Measurements from ENCODE around the gene SPP1. TPM values are rescaled to one million over a fixed set of nuclear protein-coding genes. Genes with fewer than 3 reads are reported as not detected.

The SPP1 gene
- total and polyA plus RNA-seq, 9 of the 15 experiments (the other 6 are each of a cell fraction or from before 2014, with no cell fraction given), result 0.10 to 0.64 TPM; not detected in 7

DNA sequence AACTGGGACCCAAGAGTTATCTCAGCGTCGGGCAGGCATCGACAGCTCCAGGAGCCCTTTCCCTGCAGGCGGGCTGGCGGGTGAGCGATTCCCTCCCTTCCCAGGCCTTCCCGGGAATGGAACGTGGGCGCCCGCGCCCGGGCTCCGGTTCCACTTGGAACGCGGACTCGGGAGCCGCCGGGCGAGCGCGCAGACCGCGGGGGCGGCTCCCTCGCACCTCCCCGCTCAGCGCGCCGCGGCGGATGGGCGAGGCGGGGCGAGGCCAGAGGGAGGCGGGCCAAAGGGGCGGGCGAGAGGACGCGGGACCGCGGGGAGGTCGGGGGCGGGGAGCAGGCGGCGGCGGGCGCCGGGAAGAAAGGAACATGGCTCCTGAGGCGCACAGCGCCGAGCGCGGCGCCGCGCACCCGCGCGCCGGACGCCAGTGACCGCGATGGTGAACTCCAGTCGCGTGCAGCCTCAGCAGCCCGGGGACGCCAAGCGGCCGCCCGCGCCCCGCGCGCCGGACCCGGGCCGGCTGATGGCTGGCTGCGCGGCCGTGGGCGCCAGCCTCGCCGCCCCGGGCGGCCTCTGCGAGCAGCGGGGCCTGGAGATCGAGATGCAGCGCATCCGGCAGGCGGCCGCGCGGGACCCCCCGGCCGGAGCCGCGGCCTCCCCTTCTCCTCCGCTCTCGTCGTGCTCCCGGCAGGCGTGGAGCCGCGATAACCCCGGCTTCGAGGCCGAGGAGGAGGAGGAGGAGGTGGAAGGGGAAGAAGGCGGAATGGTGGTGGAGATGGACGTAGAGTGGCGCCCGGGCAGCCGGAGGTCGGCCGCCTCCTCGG lies 32.0 kb downstream of the SPP1 start, which contains the start of gene PKD2:
PKD2 (plus strand) TSS at position 332 of the 818 bp plus-strand sequence; CDS start at position 431, 99 bp downstream.
- peaks cover 17 to 20% of the 10 kb centered on the region in 2 experiments; a peak in 4 of 5 replicates for H3K27me3 ChIP-seq (ENCODE audit: control insufficient read depth in 2 of 2, insufficient read depth in 2 of 2, low read length in 2 of 2)
- WGBS (ENCODE audit: insufficient coverage, low coverage, missing lambda C conversion rate), result 3% methylated on average over 11 of the region's 116 CpGs
- H3K36me3 ChIP-seq (ENCODE audit: control insufficient read depth, insufficient read depth, low read length), result no peaks in the 10 kb centered on the region
- peak within 1 kb of the TSS; percentile 72 for H3K4me2 ChIP-seq (ENCODE audit: insufficient read depth, low read length)
- in situ Hi-C loops (cut with MboI) (no loop called here), intact Hi-C loops (cut with micrococcal nuclease) (no loop called here)
- FAIRE-seq, result no peak
- no peaks in the 10 kb centered on the region for H3K9me3 ChIP-seq (replicated peaks; ENCODE audit: control insufficient read depth, insufficient read depth, low read depth, low read length)
- H3K79me2 ChIP-seq (ENCODE audit: control insufficient read depth, insufficient read depth, low read length), result no peaks in the 10 kb centered on the region
- ChIA-PET CTCF (ENCODE audit: low intra/inter-chr PET ratio) (no interaction called here), POLR2A (interaction anchor here (0.6 kb wide), 1 partner anchor 476 kb away, joined by 3 read pairs; no protein-coding TSS in a partner anchor)
- peak within 1 kb of the TSS; percentile 46 for H3K4me3 ChIP-seq
- peak; percentile 80 to 85 (median 83) for DNase-seq (ENCODE audit: extremely low read depth in 1 of 4, low spot score in 3 of 4)
- peaks cover 4 to 15% of the 10 kb centered on the region in 2 experiments; a peak in 3 of 5 replicates for H3K4me1 ChIP-seq (replicated peaks in 1 of 2; ENCODE audit: control insufficient read depth in 2 of 2, insufficient read depth in 2 of 2, low read length in 2 of 2)
- H3K9me1 ChIP-seq (ENCODE audit: control insufficient read depth, insufficient read depth, low read length), result no peaks in the 10 kb centered on the region
- BruUV-seq (replicated peaks), result no TSS peak
- H3K9ac ChIP-seq (ENCODE audit: insufficient read depth in 1 of 2, low read depth in 2 of 2, low read length in 2 of 2), result peak within 1 kb of the TSS in 1 of 2 experiments; percentile 85; a peak in 2 of 4 replicates
- H4K20me1 ChIP-seq (replicated peaks; ENCODE audit: control insufficient read depth, insufficient read depth, low read length), result peaks cover 7% of the 10 kb centered on the region; the same call in 1 of the 2 replicates
- no peak within 1 kb of the TSS for H3K27ac ChIP-seq (ENCODE audit: extremely low read depth, low read depth, low read length)
- H2AFZ ChIP-seq (ENCODE audit: low read depth, low read length), result peak within 1 kb of the TSS; percentile 45
- ATAC-seq, result peak; percentile 98
- TF ChIP-seq, protein P1, sequence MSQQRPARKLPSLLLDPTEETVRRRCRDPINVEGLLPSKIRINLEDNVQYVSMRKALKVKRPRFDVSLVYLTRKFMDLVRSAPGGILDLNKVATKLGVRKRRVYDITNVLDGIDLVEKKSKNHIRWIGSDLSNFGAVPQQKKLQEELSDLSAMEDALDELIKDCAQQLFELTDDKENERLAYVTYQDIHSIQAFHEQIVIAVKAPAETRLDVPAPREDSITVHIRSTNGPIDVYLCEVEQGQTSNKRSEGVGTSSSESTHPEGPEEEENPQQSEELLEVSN (IDR thresholded peaks at IDR 0.05; ENCODE audit: borderline replicate concordance in 1 of 2, extremely low read depth in 1 of 2, insufficient read depth in 1 of 2, insufficient read length in 1 of 2, low read depth in 1 of 2, low read length in 1 of 2, poor library complexity in 1 of 2, severe bottlenecking in 1 of 2), result peak; percentile 68 to 95
- TF ChIP-seq, protein P2, sequence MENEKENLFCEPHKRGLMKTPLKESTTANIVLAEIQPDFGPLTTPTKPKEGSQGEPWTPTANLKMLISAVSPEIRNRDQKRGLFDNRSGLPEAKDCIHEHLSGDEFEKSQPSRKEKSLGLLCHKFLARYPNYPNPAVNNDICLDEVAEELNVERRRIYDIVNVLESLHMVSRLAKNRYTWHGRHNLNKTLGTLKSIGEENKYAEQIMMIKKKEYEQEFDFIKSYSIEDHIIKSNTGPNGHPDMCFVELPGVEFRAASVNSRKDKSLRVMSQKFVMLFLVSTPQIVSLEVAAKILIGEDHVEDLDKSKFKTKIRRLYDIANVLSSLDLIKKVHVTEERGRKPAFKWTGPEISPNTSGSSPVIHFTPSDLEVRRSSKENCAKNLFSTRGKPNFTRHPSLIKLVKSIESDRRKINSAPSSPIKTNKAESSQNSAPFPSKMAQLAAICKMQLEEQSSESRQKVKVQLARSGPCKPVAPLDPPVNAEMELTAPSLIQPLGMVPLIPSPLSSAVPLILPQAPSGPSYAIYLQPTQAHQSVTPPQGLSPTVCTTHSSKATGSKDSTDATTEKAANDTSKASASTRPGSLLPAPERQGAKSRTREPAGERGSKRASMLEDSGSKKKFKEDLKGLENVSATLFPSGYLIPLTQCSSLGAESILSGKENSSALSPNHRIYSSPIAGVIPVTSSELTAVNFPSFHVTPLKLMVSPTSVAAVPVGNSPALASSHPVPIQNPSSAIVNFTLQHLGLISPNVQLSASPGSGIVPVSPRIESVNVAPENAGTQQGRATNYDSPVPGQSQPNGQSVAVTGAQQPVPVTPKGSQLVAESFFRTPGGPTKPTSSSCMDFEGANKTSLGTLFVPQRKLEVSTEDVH (IDR thresholded peaks at IDR 0.05; ENCODE audit: low read depth, partially characterized antibody), result no peak
- peak; percentile 88 for TF ChIP-seq L3MBTL2 (IDR thresholded peaks at IDR 0.05)
- TF ChIP-seq, protein P3, sequence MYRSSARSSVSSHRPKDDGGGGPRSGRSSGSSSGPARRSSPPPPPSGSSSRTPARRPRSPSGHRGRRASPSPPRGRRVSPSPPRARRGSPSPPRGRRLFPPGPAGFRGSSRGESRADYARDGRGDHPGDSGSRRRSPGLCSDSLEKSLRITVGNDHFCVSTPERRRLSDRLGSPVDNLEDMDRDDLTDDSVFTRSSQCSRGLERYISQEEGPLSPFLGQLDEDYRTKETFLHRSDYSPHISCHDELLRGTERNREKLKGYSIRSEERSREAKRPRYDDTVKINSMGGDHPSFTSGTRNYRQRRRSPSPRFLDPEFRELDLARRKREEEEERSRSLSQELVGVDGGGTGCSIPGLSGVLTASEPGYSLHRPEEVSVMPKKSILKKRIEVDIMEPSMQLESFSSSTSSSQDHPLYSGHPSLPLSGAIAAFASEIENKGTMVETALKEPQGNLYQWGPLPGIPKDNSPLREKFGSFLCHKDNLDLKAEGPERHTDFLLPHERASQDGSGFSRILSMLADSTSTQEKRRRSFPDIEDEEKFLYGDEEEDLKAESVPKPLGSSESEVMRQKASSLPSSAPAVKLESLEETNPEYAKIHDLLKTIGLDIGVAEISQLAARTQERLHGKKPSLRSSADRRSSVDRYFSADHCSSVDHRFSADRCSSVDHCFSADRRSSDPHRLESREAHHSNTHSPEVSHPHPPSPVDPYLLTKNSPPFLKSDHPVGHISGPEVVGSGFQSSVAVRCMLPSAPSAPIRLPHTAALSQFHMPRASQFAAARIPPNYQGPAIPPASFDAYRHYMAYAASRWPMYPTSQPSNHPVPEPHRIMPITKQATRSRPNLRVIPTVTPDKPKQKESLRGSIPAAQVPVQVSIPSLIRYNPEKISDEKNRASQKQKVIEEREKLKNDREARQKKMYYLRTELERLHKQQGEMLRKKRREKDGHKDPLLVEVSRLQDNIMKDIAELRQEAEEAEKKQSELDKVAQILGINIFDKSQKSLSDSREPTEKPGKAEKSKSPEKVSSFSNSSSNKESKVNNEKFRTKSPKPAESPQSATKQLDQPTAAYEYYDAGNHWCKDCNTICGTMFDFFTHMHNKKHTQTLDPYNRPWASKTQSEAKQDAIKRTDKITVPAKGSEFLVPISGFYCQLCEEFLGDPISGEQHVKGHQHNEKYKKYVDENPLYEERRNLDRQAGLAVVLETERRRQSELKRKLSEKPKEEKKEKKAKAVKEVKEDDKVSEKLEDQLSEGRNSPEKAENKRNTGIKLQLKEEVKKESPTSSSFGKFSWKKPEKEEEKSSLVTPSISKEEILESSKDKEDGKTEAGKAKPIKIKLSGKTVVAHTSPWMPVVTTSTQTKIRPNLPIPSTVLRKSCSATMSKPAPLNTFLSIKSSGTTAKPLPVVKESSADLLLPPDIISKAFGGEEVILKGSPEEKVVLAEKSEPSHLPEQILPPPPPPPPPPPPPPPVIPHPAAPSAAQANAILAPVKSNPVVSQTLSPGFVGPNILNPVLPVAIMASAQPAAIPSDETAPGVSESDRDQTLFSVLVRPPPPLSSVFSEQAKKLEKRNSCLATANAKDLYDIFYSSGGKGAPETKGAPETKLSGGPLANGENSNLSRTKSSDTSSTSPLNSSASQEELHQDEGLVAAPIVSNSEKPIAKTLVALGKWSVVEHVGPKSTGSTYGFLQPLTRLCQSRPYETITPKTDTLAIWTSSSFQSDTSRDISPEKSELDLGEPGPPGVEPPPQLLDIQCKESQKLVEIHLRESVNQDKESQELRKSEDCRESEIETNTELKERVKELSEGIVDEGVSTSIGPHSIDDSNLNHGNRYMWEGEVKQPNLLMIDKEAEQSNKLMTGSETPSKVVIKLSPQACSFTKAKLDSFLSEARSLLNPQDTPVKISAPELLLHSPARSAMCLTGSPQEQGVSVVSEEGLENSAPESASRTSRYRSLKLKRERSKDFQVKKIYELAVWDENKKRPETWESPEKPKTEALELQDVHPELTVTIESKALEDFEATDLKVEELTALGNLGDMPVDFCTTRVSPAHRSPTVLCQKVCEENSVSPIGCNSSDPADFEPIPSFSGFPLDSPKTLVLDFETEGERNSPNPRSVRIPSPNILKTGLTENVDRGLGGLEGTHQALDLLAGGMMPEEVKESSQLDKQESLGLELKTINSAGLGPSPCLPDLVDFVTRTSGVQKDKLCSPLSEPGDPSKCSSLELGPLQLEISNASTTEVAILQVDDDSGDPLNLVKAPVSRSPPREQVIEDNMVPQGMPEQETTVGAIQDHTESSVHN (IDR thresholded peaks at IDR 0.05; ENCODE audit: borderline replicate concordance in 1 of 2, low read depth in 1 of 2), result no peak
- TF ChIP-seq RBM39 (optimal IDR thresholded peaks at IDR 0.05; ENCODE audit: low read depth, low read length), result no peak
- 0 out of 2 replicates have a peak, but pooled peaks have one; percentile 13 for TF ChIP-seq HDAC6 (IDR thresholded peaks at IDR 0.05; ENCODE audit: low read depth, low read length)

Measured in K562 (cell line).